ENCODE measurements around the gene C14orf180.

Gene C14orf180

DNA sequence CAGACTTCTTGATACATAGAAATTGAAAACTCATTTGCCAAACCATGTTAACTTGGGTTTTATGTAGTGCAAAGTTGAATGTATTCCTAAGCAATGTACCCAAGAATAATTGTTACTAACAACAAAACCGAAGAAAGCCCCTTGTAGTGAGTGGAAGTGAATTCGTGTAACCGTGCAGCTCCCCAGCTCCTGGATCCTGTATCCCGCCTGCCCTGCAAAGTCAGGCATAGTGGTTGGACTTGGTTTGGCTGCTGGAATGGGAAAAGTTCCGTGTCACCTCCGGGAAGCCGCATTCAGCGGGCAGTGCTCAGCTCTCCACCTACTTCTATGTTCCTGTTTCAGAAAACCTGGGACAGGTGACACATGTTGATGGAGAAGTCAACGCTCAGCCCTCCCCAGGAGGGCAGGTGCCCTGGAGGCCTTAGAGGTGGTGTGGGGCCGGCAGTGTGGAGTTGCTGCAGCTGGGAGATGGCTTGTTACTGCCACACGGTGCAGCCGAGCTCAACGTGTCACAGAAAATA, 29.2 kb upstream of the C14orf180 start:
- DNase-seq, result no peak

DNA sequence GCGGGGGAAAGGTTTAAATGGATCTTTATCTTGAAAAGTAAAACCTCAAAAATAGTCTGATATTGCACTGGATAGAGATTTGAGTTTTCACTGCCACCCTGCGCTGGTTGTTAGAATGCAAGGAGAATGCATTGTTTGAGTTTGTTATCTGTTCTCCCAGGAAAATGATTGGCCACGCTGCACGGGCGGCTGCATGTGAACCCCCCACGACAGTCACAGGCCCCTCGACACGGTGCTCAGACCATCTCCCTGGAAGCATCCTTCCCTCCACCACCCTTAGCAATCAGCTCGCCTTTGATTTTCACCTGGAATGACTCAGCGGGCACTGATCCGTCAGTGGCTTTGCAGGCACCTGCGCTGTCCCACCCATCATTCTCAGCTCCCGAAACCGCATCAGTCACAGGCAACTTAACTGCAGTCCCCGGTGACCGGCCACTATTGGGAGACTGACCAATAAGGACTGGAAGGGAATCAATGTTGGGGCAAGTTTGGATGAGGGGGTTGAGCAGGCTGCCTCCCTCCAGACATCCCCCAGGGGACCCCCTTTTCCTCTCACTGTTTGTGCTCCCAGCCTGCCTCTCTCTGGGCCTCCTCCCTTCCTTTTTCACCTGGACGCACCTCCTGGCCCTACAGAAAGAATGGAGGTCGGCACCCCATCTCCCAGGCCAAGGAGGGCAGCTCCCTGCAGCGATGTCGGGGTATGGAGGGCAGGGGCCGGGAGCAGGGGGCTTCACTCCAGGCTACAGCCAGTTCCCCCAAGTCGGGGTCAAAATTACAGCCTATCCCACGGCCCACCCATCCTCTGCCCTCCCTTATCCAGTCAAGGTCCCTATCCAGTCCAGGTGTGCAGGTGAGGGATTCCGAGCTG, 28.5 kb upstream of the C14orf180 start:
- DNase-seq, result no peak

DNA sequence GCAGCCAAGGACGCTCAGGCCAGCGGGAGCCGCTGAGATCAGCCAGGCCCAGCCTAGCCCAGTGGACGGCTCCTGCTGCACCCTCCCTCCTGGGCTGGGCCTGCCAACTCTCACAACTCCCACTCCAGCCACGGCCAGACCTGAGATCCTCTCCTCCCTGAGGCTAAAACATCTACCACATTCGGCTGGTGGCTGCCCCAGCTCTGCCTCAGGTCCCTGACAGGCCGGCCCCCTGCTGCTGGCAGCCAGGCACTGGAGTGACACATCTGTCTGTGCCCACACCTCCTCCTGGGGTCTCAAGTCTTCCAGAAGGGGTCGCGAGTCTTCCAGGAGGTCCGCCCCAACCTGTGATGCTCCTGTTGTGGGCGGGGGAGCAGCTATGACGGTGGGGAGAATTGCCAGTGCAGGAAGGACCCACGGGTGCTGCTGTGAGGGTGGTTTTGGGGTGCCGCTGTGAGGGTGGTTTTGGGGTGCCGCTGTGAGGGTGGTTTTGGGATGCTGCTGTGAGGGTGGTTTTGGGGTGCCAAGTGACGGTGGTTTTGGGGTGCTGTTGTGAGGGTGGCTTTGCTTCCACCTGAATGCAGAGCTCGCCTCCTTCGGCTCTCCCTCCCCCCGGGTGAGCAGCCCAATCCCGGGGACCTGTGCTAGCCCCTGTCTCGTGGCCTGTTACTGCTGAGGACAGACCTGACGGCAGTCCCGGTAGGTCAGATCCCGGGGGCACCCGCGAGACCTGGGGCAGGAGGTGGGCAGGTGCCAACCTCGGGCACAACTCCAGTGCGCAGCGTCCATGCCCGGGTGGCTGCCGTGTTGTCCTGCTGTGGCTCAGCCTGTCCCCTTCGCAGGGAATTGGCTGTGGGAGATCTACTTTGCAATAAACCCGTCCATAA, 27.5 kb upstream of the C14orf180 start:
- DNase-seq, result no peak

DNA sequence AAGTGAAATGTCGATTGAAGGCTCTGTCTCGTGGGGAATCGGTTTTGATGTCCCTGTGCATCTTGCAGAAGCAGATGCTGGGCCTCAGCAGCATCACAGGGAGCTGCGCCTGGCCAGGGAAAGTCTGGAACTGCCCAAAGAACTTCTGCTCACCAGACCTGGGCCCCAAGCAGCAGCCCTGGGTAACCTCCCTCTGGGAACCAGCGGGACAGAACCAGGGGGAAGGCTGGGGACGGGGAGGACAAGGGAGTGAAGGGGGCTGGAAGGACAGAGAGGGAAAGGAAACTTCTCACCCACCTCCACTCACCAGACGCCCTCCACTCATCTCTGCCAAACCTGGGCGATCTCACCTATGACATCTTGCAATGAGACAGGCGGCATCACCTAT, 26.8 kb upstream of the C14orf180 start:
- no peak for DNase-seq

DNA sequence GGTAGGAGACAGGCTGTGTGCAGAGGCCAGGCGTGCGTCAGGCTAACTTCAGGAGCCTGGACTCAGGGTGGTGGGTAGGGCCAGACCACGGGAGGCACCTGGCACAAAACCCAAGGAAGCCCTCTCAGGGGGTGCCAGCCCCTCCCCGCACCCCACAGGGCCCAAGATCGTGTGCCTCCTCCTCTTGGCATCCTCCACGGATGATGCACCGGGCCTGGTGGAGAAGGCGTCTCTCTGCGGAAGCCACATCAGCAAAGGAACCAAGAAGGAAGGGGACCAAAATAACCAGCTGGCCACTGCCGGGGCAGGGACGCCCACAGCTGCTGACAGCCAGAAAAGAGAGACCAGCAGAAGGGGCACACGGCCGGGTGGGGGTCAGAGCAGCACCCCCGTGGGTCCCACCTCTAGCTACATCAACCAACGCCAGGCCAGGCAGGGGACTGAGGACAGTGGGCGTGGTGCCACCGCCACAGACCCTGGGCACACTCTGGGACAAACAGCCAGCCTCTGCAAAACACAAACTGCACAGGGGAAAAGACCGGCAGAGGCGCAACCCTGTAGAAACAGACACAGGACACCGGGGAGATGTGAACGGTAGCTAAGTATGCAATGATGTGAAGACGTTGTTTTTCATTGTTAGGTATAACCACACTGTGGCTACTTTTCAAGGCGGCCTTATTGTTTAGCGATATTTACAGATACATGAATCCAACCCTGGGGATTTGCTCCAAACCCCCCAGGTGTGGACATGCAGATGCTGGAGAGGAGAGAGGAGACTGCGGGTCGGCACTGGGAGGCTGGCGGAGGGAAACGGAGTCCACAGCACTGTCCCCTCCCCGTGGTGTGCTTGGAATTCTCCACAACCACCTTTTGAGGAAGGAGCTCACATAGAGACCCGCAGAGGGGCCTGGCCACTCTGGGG, 26.1 kb upstream of the C14orf180 start:
- DNase-seq, result no peak

DNA sequence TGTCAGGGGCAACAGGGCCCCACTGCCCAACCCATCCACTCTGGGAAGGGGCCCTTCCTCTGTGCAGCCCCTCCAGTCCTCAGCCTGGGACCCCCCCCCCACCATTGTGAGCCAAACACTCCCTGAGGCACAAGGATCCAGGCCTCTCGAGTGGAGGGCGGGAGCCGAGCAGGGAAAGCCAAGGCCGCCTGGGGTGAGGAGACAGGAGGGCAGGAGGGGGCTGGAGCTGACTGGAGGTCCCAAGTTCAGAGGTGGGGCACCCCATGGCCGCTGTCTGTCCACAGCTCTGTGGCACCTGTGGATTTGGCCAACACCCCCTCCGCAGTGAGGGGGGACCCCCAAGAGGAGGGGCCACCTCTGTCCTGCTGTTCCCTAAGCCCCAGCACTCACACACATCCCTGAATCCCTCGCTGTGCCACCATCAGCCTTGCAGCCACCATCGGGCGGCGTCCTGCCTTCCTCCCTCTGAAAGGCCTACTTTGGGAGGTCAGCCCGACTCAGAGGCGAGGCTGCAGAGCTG, 25.4 kb upstream of the C14orf180 start:
- DNase-seq, result no peak

DNA sequence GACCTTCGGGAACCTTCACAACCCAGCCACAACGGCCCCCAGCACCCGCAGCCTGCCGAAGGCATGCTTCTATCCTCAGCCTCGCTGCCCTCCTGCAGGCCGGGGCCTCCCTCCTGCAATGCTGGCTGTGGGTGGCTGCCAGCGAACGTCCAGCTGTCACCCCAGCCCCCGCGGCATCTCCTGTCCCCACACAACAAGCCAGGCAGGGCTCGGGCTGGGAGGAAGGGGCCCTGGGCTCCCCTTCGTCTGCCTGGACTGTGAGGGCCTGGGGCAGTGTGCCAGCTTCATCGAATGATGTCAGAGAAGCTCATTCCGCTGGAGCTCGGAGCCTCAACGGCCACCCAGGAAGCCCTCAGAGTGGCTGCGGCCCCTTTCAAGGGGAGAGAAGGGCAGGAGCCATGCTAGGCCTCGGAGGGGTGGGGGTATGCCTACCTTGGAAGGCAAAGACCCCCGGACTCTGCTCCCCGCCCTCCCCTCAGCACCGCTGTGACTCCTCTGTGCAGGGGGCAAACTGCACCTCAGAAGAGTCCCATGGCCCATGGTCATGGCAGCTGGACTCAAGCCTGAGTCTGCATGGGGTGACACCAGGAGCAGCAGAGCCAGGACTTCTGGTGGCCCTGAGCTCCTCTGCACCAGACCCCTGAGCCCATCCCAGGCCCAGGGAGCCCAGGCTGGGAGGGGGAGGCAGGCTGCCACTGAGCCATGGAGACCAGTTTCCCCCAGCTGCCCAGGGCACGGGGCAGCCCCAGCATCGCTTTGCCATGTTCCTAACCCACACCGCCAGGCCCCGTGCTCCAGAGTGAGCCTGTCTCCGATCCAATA, 24.7 kb upstream of the C14orf180 start:
- no peak for DNase-seq

DNA sequence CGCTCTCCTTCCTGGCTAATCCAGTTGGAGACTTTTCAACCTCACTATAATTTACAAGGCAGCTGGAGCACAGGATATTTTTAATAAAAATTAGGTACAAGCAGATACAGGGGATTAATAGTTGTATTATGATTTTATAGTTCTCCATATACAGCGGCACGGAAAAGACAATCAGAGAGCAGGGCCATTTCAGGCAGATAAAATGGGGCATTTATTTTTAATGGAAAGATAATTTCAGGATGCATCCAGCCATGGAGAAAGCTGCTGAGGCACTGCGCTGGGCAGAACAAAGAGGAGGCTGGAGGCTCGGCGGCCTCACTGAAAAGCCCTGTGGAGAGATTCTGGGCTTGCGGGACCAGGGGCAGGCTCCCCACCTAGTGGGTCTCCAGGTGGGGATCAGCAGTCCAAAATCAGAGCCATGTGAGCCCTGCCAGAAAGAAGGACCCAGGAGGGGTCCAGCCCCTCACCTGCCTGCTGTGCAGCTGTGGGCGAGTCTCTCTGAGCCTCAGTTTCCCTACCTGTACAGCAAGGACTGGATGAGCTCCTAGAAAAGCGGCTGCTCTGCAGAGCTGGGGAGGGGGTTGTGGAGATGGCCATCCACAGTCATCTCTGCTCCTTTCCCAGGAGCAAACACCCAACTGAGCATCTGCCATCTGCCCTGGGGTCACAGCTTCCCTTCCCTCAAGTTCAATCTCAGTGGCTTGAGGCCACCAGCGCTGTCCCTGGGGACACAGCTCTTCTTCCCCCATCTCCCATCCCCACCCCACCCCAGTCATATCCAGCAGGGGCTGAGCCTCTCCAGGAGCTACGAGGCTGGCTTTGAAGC, 23.9 kb upstream of the C14orf180 start:
- no peak for DNase-seq

DNA sequence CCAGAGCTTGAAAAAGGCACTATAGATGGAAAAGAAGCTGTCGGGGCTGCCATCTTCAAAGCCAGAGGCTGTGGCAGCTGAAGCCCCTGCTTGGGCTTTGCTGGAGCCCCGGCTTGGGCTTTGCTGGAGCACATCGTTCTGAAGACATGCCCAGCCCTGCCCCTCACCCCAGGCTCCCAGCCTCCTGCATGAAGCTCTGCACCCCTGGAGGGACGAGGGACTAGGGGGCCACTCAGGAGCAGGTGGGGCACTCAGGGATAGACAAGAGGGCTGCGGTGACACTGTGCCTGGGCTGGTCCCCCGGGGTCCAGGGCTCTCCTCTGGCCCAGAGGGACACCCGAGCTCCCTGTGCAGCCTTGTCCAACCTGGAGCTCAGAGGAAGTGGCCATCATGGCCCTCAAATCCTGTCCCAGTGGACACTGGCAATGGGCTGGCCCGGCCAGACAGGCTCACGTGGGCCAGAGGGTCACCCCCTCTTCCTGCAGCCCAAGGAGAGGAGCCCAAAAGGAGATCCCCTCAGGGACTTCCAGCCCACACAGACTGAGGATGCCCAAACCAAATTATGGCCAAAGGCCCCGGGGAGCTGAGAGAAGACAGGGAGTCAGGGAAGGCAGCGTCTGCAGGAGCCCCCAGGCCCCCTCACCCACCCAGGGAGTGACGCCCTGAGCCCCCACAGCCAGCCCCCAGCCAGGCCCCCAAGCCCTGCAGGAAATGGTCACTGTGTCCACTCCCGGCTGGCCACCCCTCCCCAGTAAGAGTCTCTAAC, 23.1 kb upstream of the C14orf180 start:
- DNase-seq, result no peak

DNA sequence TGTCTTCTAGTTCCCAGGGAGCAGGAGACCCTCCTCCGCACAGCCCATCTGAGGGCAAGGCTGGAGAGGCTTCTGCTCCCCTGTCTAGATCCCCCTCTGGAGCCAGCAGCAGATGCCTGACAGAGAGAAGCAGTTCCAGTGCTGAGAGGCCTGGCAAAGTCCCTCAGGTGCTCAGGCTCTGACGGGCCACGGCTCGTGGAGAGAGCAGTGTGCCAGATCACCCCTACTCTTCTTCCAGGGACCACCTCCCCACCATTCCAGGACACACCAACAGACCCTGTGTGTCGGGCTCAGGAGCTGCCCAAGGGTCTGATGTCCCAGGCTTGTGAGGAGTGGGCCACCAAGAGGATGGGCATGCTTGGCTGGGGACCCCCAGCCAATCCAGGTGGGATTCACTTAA, 22.5 kb upstream of the C14orf180 start:
- DNase-seq, result no peak

DNA sequence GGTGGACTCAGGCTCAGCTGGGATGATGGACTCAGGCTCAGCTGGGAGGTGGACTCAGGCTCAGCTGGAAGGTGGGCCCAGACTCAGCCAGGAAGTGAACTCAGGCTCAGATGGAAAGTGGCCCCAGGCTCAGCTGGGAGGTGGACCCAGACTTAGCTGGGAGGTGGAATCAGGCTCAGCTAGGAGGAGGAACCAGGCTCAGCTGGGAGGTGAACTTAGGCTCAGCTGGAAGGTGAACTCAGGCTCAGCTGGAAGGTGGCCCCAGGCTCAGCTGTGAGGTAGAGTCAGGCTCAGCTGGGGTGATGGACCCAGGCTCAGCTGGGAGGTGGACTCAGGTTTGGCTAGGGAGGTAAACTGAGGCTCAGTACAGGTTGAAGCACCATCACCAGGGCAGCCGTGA, 21.8 kb upstream of the C14orf180 start:
- DNase-seq, result no peak

DNA sequence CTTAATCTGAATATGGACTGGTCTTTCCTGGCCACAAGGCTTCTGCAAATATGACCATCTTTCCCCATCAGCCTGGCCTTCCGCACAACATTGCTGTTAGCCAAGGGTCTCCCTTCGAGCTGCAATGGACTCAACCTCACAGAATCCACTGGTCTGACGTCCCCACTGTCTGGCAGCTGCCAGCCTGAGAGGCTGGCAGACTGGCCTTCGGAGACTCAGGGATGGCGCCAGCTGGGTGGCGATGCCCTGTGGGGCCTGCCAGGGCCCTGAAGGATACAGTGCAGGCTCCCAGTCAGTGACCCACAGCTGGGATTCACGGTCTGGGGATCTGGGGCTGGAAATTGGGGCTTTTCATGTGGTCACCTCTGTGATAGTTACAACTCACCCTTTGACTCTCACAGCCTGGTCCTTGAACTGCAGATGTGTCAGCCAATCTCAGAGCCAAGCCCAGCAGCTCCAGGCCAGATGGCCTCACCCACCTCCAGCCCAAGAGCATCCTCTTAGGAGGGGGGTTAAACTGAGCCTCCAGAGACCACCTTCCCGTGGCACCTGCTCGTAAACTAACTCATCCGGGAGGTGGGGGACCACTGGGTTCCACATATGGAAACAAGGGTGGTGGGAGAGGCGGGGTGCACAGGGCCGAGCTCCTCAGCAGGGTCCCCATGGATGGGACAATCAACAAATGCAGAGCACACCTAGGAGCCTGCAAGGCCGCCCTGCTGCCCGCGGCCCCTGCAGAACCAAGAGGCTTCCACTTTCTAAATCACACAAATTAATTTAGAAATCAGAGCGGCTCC, 21.1 kb upstream of the C14orf180 start:
- no peak for DNase-seq

DNA sequence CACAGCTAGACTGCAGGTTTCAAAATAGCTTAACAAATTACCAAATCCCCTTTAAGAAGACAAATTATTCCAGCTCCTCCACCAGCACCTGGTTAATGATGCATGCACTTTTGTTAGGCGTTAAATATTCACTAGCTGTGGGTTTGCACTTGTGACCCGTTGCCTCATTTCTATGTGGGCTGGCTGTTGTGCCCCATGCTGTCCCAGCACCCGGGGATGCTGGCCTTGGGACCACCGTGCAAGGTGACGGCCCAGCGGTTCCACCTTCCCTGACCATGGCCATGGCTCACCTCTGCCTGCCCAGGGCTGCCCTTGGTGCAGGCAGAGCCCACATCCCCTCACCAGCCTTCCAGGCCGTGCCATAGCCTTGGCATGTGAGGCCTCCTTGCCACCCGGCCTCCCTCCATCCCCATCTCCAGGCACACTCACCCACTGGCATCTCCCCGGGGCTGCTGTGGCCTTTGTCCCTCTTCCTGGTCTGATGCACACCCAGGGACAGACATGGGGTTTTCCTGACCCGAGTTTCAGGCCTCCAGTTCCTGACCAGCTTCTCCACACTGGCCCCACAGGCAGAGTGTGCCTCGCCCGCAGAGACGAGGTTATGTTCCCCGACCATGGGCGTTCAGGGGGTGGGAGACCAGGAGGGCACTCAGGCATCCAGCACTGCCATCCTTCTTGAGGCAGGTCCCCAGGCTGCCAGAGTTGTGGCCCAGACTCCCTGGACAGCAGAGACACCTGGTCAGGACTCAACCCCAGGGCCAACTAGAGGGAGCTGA, 20.3 kb upstream of the C14orf180 start:
- DNase-seq, result no peak

DNA sequence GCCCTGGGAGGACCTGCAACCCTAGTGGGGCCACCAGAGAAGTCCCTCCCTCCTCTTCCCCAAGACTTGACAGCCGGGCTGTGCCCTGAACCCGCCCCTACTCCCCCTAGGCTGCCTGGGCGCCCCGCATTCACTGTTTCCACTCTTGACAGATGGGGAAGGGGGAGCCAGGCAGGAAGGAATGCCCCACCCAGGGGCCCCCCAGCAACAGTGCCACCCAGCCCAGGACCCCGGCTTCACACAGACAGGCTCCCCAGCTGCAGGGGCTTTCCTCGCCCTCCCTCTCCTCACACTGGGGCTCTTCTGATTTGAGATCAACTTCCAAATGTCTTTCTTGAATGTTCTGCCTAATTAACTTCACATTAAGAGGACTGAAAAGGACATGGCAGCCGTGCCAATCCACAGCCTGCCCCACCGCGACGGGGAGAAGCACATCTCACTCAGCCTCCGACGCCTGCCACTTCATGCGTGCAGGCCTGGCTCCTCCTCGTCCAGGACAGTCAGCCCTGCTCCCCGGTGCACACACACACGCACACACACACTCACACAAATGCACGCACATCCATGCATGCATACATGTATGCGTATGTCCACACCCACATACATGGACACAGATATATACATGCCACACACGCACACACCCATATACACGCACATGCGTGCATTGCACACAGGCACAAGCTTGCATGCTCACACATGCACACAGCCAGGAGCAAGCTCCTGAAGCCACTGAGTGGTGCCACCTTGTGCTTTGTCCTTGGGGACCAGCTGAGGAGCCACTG, 19.6 kb upstream of the C14orf180 start:
- DNase-seq, result no peak

DNA sequence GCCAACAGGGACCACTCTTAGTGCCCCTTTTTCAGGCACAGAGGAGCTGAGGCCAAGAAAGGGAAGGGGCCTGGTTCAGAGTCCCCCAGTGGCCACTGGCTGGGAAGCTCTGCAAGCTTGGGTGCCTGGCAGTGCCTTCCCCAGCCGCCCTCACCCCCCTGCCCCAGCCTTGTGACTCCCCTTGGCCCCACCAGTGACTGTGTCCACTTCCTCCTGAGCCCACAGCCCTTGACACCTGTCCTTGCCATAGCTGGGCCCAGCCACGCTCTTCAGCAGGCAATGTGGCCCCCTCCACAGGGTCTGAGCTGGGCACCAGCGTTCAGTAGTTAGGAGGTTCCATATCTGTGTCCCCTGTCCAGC, 19.0 kb upstream of the C14orf180 start:
- no peak for DNase-seq

DNA sequence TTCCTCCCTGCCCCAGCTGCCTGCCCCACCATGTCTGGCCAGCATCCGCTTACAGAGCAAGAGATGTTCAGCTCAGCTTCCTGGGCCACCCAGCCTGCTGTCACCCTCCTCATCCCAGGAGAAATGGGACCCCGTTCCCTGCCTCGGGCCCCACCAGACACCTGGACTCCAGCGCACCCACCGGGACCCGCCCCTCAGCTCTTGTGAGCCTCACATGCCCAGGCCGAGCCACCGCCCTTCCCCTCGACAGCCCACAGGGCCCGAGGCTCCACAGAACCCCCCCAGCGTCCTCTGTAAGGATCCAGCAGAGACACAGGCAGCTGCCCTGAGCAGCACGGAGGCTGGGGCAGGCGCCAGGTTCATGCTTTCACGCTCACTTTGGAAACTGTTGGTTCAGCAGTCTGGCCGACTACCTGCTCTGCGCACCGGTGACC, 18.4 kb upstream of the C14orf180 start:
- DNase-seq, result no peak

All from Kasumi-1 (cell line).